GM19043 (cell line): ENCODE results near the gene ZNF304.
"Not testable (repeated sequence)": the region's sequence is repeated elsewhere in the genome, so short reads cannot be mapped to it uniquely, and the experiment has no call there.

ENCODE experiments used
- ATAC-seq: cut with Tn5 transposase; IDR thresholded peaks from one replicate; pipeline ENCODE4 v1.9.1; 2021; ENCODE audit warnings: low read depth; ENCODE audit not compliant: unreplicated experiment

ZNF304 gene

DNA sequence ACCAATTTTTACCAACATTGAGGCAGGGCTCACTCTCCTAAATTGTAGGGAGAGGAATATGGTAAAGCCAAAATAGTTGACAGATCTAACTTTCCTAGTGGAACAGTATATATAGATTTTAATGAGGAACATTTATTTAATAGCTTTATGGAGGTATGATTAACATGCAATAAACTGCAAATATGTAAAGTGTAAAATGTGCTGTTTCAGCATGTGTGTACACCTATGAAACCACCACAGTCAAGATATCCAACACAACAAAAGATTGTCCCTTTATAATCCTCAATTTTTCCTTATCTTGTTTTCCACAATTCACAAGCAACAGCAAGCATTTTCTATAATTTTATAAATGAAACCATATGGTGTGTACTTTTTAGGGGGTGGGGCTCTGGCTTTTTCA is 8.2 kb downstream of the ZNF304 start:
- no peak for ATAC-seq

DNA sequence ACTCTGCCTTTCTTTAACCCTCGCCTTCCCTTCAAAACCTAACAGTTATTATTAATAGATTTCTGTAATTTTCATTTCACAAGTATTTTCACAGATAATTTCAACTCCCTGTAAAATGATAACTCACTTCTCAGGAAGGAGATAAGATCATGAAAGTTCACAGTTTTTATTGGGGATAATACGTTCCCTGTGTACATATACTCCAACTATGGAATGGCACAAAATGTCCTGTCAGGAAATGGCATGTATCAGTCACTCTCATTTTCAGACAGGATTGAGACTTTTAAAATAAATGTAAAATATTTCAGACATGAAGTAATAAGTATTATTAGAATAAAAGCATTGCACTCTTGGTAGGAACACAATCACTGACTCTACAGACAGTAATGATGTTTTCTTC is 11.3 kb downstream of the ZNF304 start:
- ATAC-seq, result no peak

DNA sequence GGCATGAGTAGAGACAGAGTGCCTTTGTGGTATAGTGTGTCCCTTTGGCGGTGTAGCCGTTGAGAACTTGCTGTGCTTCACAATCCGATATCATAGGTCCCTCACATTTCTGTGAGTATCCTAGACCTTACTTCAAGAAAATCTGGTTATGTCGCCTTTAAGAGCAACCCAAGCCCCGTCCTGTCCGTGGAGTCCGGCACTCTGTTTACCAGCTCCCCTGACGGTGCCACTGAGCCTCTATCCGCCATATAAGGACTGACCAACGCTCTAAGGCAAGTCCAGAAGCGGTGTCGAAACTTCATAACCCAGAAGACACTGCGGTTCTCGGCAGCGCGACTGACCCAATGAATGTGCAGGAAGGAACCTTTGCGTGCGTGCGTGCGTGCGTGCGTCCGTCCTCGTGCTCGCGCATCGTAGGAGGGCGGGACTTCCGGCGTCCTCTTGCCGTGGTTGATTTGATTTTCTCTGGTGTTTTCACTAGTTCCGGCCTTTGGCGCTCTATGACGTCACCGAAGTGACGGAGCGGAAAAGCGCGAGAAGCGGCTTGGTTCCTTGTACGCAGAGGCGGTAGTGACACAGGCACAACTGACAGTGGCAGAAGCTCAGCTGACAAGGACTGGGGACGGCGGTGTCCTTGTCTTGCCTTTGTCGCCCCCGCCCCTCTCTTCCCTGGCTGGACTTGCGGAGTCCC is 12.1 kb downstream of the ZNF304 start, which contains the start of the genes TRAPPC2B and ZNF547:
Gene TRAPPC2B (plus strand): TSS at position 555 of the 691 bp plus-strand sequence. CDS start 1,283 bp downstream, outside the sequence.
Gene ZNF547 (plus strand): TSS at position 555 of the 691 bp plus-strand sequence. CDS start 5,005 bp downstream, outside the sequence.
- peak; percentile 94 for ATAC-seq

DNA sequence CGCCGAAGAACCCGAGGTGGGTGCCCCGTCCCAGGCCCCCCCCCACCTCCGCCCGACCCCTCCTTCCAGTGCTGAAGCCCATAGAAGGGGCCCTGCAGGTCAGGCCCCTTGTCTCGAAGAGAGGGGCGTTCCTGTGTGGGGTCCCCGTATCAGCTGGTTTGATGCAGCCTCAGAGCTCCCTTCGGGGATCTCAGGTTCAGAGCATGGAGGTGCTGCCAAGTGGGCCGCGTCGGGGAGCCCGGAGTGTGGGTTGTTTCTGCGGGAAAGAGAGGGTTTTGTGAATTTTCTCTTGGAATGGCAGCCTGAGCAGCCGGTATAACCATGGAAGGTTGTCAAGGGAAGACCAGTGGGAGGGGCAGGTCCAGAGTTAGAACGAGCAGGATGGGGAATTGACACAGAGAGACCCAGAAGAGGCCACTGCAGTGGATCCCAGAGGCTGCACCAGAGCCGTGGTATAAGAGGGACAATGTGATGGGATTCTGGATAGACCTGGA is 12.7 kb downstream of the ZNF304 start:
- no peak for ATAC-seq

DNA sequence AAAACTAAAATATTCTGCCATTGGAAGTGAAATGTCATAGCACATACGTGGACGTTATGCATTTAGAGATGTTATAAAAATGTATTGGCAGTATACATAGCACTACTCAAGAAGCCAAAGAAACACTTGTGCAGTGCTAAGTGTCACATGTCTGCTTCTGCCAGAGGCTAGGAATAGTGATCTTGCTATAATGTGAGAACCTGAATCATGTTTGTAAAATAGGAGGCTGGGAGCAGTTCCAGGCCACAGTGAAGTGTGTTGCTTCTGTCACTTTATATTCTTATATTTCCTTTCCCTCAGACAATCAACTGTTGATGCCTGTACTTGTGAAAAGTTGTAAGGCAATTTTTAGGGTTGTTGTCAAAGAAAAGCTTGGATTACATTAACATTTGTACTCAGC is 15.7 kb downstream of the ZNF304 start:
- no peak for ATAC-seq

DNA sequence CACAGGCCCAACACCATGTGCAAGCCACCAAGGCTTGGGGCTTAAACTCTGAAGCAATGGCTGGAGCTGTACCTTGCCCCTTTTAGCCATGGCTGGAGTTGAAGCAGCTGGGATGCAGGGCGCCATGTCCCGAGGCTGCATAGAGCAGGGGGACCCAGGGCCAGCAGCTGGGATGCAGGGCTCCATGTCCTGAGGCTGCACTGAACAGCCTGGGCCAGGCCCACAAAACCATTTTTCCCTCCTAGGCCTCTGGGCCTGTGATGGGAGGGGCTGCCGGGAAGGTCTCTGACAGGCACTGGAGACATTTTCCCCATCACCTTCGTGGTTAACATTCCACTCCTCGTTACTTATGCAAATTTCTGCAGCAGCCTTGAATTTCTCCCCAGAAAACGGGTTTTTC is 23.1 kb downstream of the ZNF304 start:
- no peak for ATAC-seq

DNA sequence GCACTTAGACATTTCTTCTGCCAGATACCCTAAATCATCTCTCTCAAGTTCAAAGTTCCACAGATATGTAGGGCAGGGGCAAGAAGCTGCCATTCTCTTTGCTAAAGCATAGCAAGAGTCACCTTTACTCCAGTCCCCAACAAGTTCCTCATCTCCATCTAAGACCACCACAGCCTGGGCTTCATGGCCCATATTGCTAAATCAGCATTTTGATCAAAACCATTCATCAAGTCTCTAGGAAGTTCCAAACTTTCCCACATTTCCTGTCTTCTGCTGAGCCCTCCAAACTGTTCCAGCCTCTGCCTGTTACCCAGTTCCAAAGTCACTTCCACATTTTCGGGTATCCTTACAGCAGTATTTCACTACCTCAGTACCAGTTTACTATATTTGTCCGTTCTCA is 23.6 kb downstream of the ZNF304 start:
- ATAC-seq, result not testable (repeated sequence)

DNA sequence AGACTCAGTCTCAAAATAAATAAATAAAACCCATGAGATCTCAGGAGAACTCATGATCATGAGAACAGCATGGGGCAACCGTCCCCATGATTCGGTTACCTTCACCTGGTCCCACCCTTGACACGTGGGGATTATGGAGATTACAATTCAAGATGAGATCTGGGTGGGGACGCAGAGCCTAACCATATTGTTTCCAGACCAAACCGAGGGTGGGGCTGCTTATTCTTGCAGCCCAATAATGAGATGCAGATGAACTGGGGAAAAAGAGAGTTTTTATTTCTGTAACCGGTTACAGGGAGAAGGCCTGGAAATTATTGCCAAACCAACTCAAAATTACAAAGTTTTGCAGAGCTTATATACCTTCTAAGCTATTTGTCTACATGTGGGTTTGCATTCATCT is 25.1 kb downstream of the ZNF304 start:
- no peak for ATAC-seq

DNA sequence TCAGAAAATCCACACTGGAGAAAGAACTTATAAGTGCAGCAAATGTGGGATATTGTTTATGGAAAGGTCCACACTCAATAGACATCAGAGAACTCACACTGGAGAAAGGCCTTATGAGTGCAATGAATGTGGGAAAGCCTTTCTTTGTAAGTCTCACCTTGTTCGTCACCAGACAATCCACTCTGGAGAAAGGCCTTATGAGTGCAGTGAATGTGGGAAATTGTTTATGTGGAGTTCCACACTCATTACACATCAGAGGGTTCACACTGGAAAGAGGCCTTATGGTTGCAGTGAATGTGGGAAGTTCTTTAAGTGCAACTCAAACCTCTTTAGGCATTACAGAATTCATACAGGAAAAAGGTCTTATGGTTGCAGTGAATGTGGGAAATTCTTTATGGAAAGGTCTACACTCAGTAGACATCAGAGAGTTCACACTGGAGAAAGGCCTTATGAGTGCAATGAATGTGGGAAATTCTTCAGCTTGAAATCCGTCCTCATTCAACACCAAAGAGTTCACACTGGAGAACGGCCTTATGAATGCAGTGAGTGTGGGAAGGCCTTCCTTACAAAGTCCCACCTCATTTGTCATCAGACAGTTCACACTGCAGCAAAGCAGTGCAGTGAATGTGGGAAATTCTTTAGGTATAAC is 26.6 kb downstream of the ZNF304 start:
- no peak for ATAC-seq

DNA sequence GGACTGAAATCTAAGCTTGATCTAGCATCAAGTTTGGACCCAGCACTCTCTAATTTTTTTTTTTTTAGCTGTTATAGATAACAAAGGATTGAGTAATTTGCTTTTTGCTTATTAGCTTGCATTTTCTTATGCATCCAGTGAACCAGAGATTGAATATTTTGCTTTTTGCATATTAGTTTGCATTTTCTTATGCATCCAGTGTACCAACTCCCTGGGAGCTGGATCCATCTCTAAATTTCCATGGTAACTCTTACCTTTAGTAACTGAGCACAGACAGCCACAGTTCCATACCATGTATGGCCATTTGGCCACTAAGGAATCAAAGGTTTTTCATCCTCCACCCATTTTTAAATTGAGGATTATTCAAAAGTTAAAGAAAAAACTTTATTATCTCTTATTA is 29.9 kb downstream of the ZNF304 start:
- no peak for ATAC-seq

DNA sequence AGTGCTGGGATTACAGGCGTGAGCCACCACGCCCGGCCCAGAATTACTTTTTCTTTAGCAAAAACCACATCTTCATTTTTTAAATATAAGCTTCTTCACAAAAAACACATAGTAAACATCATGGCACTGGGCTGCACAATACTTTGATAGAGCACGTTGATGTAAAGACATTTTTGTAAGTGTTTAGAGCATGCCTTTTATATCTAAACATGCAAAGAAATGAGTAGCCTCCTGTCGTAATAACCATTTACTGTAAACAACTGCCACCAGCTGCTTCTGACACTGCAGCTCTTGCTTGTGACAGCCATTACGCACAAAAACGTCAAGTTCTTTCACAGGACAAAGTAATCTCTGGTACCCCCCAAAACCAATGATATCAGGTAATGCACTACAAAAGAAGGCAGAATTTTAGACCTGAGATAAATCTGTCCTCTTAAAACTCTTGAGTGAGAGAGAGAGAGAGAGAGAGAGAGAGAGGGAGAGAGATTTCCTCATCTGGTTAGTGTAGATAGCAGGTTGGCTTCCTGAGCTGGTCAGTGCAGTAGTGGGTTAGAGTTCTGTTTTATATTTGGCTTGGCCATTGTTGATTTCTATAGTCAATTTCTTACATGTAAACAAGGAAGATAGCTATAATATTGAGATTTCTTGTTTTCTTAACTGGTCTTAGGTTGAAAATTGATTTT is 31.9 kb downstream of the ZNF304 start:
- ATAC-seq, result no peak

DNA sequence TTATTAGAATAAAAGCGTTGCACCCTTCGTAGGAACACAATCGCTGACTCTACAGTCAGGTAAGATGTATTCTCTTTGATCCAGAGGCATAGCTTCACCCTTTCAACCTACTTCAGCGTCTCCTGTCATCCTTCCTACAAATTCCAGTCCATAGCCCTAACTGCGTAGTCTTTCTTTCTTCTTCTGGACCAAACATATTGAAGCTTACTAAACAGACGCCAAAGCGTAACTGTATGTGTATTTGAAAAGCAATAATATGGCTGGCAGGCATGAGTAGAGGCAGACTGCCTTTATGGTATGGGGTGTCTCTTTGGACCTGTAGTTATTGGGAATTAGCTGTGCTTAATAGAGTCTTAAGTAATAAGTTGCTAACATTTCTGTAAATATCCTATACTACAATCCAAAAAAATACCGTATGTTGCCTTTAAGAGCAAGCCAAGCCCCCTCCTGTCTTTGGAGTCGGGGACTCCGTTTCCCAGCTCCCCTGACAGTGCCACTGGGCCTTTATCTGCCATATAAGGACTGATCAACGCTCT is 38.2 kb downstream of the ZNF304 start:
- no peak for ATAC-seq

DNA sequence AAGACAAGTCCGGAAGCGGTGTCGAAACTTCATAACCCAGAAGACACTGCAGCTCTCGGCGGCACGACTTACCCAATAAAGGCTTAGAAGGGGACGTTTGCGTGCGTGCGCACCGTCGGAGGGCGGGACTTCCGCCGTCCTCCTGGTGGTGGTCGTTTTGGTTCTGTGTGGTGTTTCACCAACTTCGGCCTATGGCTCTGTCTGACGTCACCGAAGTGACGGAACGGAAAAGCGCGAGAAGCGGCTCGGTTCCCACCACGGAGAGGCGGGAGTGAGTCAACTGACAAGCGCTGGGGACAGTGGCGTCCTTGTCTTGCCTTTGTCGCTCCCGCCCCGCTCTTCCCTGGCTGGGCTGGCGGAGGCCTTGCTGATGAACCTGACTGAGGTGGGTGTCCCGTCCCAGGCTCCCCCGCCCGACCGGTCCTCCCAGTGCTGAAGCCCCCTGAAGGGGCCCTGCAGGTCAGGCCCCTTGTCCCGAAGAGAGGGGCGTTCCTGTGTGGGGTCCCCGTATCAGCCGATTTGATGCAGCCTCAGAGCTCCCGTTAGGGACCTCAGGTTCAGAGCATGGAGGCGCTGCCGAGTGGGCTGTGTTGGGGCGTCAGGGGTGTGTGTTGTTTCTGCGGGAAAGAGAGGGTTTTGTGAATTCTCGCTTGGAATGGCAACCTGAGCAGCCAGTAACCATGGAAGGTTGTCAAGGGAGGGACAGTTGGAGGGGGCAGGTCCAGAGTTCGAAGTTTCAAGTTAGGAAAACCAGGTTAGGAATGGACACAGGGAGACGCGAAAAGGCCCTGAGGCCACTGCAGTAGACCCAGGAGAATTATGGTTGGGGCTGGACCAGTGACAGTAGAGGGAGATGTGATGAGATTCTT is 38.9 kb downstream of the ZNF304 start, which contains the start of gene ZNF548:
Gene ZNF548 (plus strand): TSS at position 125 of the 869 bp plus-strand sequence. CDS start 246 bp downstream, at position 371.
- ATAC-seq, result peak; percentile 98

DNA sequence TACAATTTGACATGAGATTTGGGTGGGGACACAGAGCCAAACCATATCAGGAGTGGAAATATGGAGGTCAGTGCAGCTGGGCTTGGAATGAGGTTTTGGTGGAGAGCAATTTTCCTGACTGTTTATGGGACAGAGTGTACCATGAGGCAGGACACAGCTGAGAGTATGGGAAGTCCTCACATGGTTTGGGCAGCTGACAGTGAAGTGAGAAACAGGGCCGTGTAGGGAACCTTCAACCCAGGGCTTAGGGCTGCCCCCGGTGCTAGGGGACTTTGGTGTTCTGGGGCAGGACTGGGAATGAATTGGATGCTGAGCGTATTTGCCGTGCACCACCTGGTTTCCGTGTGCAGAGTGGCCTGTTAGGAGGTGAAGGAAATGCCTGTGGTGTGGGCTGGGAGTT is 44.6 kb downstream of the ZNF304 start:
- ATAC-seq, result no peak

DNA sequence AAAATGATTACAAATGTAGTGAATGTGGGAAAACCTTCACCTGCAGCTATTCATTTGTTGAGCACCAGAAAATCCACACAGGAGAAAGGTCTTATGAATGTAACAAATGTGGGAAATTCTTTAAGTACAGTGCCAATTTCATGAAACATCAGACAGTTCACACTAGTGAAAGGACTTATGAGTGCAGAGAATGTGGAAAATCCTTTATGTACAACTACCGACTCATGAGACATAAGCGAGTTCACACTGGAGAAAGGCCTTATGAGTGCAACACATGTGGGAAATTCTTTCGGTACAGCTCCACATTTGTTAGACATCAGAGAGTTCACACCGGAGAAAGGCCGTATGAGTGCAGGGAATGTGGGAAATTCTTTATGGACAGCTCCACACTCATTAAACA is 47.8 kb downstream of the ZNF304 start:
- no peak for ATAC-seq

DNA sequence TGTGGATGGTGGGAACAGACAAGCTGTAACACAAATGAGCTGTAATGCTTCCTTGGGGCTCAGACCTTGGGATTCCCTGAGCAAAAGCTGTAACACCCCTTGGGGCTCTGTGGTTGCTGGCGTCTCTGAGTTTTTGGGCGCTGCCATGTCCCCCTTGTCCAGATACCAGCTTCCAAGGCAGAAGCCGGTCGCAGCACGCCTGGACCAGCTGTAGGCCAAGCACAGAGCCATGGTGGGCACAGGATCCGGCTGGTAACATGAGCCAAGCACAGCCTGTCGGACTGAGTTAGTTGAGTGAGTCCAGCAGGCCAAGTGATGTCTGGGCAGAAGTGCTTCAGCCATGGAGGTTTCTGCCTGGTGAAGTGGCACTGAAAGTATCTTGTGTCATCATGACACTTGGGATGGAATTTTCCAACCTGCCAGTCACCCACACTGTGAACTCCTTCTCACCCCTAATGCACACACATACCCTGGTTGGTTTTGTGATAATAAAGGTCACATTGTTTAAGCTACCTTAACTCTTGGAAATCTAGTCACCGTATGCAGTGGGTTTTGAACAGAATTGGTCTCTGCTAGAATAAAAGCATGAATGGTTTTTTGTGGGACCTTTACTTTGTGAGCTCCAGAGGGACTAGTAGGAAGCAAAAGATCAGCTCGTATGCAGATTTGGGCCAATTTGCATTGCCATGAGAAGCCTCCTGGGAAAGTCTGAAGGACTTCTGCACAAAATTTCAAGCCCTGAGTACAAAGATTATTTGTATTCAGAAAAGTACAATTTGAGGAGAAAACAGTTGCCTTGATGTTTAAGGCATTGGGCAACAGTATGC is 52.9 kb downstream of the ZNF304 start:
- no peak for ATAC-seq

DNA sequence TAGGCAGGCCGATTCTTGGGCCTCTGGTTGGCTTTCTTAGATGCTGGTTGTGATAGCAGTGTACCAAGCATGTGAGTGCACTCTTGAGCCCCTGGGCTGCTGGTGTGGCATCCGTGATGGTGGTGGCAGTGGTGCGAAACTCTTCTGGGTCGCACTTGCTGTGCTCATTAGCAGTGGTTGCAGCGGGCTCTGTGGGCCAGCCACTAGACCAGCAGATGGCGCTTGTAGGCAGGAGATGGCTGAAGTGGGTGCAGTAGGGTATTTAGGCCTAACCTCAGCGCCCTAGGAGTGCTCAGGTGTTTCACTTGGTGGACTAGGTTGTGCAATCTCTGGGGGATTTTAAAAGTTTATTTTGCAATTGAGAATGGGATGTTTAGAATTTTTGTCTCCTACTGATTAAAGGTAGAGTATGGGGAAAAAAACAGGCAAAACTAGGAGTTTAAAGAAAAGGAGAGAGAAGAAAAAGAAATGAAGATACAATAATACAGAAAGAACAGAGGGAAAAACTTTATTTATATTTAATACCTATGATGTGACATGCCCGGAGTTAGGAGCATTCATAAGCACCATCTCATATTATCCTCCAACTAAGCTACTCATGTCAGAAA is 55.5 kb downstream of the ZNF304 start:
- ATAC-seq, result no peak
